GM12878 (cell line): ENCODE data around the gene AEBP1. TPM values are rescaled to one million over a fixed set of nuclear protein-coding genes. Genes with fewer than 3 reads are reported as not detected.

Source experiments
- ATAC-seq: fragments of 200-7000 bp; cut with Tn5 transposase; 3 replicates; pipeline ENCODE4 v1.9.1; 2020; ENCODE audit warnings: mild to moderate bottlenecking, moderate library complexity
- BruUV-seq: library from RNA; stranded (reverse); fragments of 400-500 nt; replicated peaks from 2 replicates; lab custom pipeline; 2021; lab: Mats Ljungman, UMichigan
- CTCF ChIA-PET: fragments of 300-600 bp; sonication (Branson Sonifier 250); formaldehyde crosslinking; extraction: SDS; loops from one replicate; lab custom pipeline; 2021; ENCODE audit warnings: inconsistent platforms; lab: Yijun Ruan, JAX
- POLR2A ChIA-PET: fragments of 350-600 bp; formaldehyde crosslinking; extraction: SDS; loops from one replicate; lab custom pipeline; 2021; ENCODE audit warnings: inconsistent platforms; lab: Charles Lee
- RAD21 ChIA-PET: fragments of 300-600 bp; sonication (Branson Sonifier 250); formaldehyde crosslinking; loops from one replicate; lab custom pipeline; 2023; ENCODE audit warnings: antibody characterized with exemption; ENCODE audit not compliant: unreplicated experiment; lab: Charles Lee
- SMC1A ChIA-PET: fragments of 300-600 bp; sonication (Branson Sonifier 250); formaldehyde crosslinking; loops from one replicate; lab custom pipeline; 2023; ENCODE audit not compliant: unreplicated experiment, uncharacterized antibody; lab: Charles Lee
- DNase-seq: peaks from one replicate; pipeline ENCODE4 v3.0.0-alpha.2; 2011; ENCODE audit warnings: low read depth, low spot score
- FAIRE-seq: peaks from 3 replicates; lab custom pipeline; 2011; peaks lifted over from hg19 to GRCh38; lab: Jason Lieb, UNC
- H2AFZ ChIP-seq: 2 replicates; pipeline ENCODE4 v1.6.0; 2011; ENCODE audit warnings: low read depth, low read length, control low read depth; ENCODE audit not compliant: control insufficient read depth
- H3K27ac ChIP-seq: 2 replicates; pipeline ENCODE4 v1.5.1; 2011; ENCODE audit warnings: control low read depth; ENCODE audit not compliant: control insufficient read depth, insufficient read depth
- H3K27me3 ChIP-seq, 2 experiments: replicated peaks in 1 of 2; 2 replicates each; pipeline versions ENCODE4 v1.6.0 to v1.6.1; 2011; ENCODE audit warnings: low read length in 1 of 2; ENCODE audit not compliant: control insufficient read depth in 2 of 2, insufficient read depth in 2 of 2
- H3K36me3 ChIP-seq, 2 experiments: 2 replicates each; pipeline ENCODE4 v1.5.1; 2011; ENCODE audit warnings: low read length in 1 of 2; ENCODE audit not compliant: control insufficient read depth in 2 of 2, insufficient read depth in 2 of 2
- H3K4me1 ChIP-seq: 2 replicates; pipeline ENCODE4 v1.6.1; 2011; ENCODE audit warnings: mild to moderate bottlenecking, low read length, moderate library complexity, mixed read lengths; ENCODE audit not compliant: control insufficient read depth, insufficient read depth
- H3K4me2 ChIP-seq: 2 replicates; pipeline ENCODE4 v1.6.0; 2011; ENCODE audit warnings: control low read depth; ENCODE audit not compliant: control insufficient read depth, insufficient read depth
- H3K4me3 ChIP-seq: fragments of 200-600 bp; sonication (generic); 2 replicates; pipeline ENCODE4 v1.5.1; 2016
- H3K79me2 ChIP-seq: 2 replicates; pipeline ENCODE4 v1.6.0; 2011; ENCODE audit warnings: low read length; ENCODE audit not compliant: control insufficient read depth, insufficient read depth
- H3K9ac ChIP-seq: 2 replicates; pipeline ENCODE4 v1.8.0; 2011; ENCODE audit warnings: low read length, control low read depth, mixed read lengths; ENCODE audit not compliant: control insufficient read depth, insufficient read depth
- H3K9me3 ChIP-seq: replicated peaks from 3 replicates; pipeline ENCODE4 v1.5.1; 2011; ENCODE audit warnings: mild to moderate bottlenecking, low read length; ENCODE audit not compliant: control insufficient read depth, insufficient read depth
- H4K20me1 ChIP-seq: 2 replicates; pipeline ENCODE4 v1.6.0; 2011; ENCODE audit not compliant: control insufficient read depth, insufficient read depth
- TARDBP ChIP-seq: IDR thresholded peaks from 2 replicates; pipeline ENCODE4 v1.6.1; 2016; ENCODE audit warnings: borderline replicate concordance
- ZBTB4 ChIP-seq: fragments of 450-650 bp; formaldehyde crosslinking; IDR thresholded peaks from 2 replicates; pipeline ENCODE4 v1.4.0; 2022; ENCODE audit warnings: mild to moderate bottlenecking, moderate library complexity
- ZNF384 ChIP-seq: IDR thresholded peaks from 2 replicates; pipeline ENCODE4 v1.6.1; 2012; ENCODE audit warnings: low read depth, mild to moderate bottlenecking, low read length, improper control_type of control experiment, borderline replicate concordance
- WGBS: methylation state at CpG from one replicate; pipeline ENCODE4 v1.1.6; 2016; ENCODE audit warnings: low lambda C conversion rate; ENCODE audit not compliant: insufficient replicate concordance, insufficient coverage; ENCODE audit errors: missing lambda C conversion rate; 5-methylcytosine and 5-hydroxymethylcytosine counted together
- in situ Hi-C: fragments of 300-500 bp; cut with MboI; formaldehyde crosslinking; loops from 9 replicates; pipeline ENCODE4 v1.14.3; 2018; ENCODE audit warnings: mixed read lengths
- intact Hi-C: fragments of 100-400 bp; cut with micrococcal nuclease; formaldehyde crosslinking; loops from one replicate; pipeline ENCODE4 v1.14.2; 2022; ENCODE audit not compliant: unreplicated experiment
- polyA plus RNA-seq, 11 experiments: library from polyadenylated mRNA; depleted of rRNA in 4 of 11; unstranded in 6 of 11; stranded (reverse) in 5 of 11; fragments of >200 nt; fragmentation: Nextera tagmentation in 4 of 11; fragmentation: Illumina TruSeq in 1 of 11; extraction: Ambion mirVana in 4 of 11; extraction: Trizol in 1 of 11; gene quantifications; 1 replicate in 1 of 11; 2 replicates in 10 of 11; pipeline versions ENCODE4 v1.2.1 to v1.2.3, GENCODE V29; 2011 to 2016; ENCODE audit warnings: inconsistent platforms in 2 of 11, missing spikeins in 2 of 11, low read depth in 1 of 11
- total RNA-seq, 4 experiments: library from RNA; depleted of rRNA in 3 of 4; stranded (reverse); fragments of >200 nt in 3 of 4; fragmentation: Illumina TruSeq in 1 of 4; extraction: Trizol in 1 of 4; gene quantifications; 2 replicates each; pipeline versions ENCODE4 v1.2.1 to v1.2.3, GENCODE V29; 2013 to 2021

The AEBP1 gene
- total and polyA plus RNA-seq, 10 of the 15 experiments (the other 5 are each of a cell fraction or from before 2014, with no cell fraction given): 0.06 to 0.23 (median 0.11) TPM; not detected in 5

GRCh38 chr7:44152971-44153947 is 49.1 kb downstream of the AEBP1 start:
- CTCF ChIA-PET: no interaction called here

More at GRCh38 chr7:44152971-44153947, 49.1 kb downstream of the AEBP1 start:
- 37% methylated on average over 21 of the region's 22 CpGs for WGBS
- H3K4me2 ChIP-seq: no peak overlapping the region
- ChIA-PET SMC1A (no interaction called here), RAD21 (no interaction called here), POLR2A (interaction anchor here (0.7 kb wide), 1 partner anchor 430 kb away, joined by 4 read pairs; no protein-coding TSS in a partner anchor)
- H3K27me3 ChIP-seq: no peaks in the 10 kb centered on the region; a peak in 2 of 4 replicates
- ATAC-seq: no peak
- H3K79me2 ChIP-seq: no peaks in the 10 kb centered on the region
- no peak for FAIRE-seq
- in situ Hi-C loops (no loop called here), intact Hi-C loops (loop anchor here (5.0 kb wide), 1 partner anchor 39 kb away; no protein-coding TSS in a partner anchor)
- no peak for TF ChIP-seq TARDBP
- no peak for TF ChIP-seq ZBTB4 (CRISPR knock-in tag)
- TF ChIP-seq ZNF384: no peak
- H2AFZ ChIP-seq: no peak overlapping the region
- no peaks in the 10 kb centered on the region for H3K36me3 ChIP-seq
- no peak for DNase-seq
- no peaks in the 10 kb centered on the region for H3K9me3 ChIP-seq
- H3K4me3 ChIP-seq: no peak overlapping the region
- H3K4me1 ChIP-seq: peaks cover 5% of the 10 kb centered on the region
- H4K20me1 ChIP-seq: no peaks in the 10 kb centered on the region
- no peak overlapping the region for H3K9ac ChIP-seq
- no TSS peak for BruUV-seq
- no peak overlapping the region for H3K27ac ChIP-seq
